Astrocyte (in vitro differentiated cells and primary cell): ENCODE measurements around the gene IL36G.

Experiments used
- CTCF ChIP-seq: IDR thresholded peaks from 2 replicates; pipeline ENCODE4 v1.5.1; 2011; ENCODE audit warnings: low read depth, mild to moderate bottlenecking, inconsistent platforms, low read length, moderate library complexity; ENCODE audit not compliant: insufficient read depth
- EZH2 ChIP-seq: IDR thresholded peaks from 2 replicates; pipeline ENCODE4 v1.6.1; 2012; ENCODE audit warnings: mild to moderate bottlenecking, low read length, inconsistent platforms; ENCODE audit not compliant: insufficient read depth

GRCh38 chr2:112959109-112959812 lies 18.5 kb upstream of the IL36G start:
- TF ChIP-seq CTCF (no peak), EZH2 (no peak)
